ENCODE results near the gene BNC2. TPM values are rescaled to one million over a fixed set of nuclear protein-coding genes. Genes with fewer than 3 reads are reported as not detected.

BNC2 gene
- total RNA-seq, 1 donor from 2014 or later: 15.2 TPM

GRCh38 chr9:16619914-16620520 lies 250.5 kb downstream of the BNC2 start:
- Mint-ChIP-seq H3K36me3 (ENCODE audit: unreplicated experiment) (no peaks in the 10 kb centered on the region), H3K4me1 (ENCODE audit: low read depth, unreplicated experiment) (peaks cover 29% of the 10 kb centered on the region), H3K9me3 (ENCODE audit: unreplicated experiment) (no peaks in the 10 kb centered on the region), H3K27ac (ENCODE audit: unreplicated experiment) (peak overlapping the region; percentile 4), H3K27me3 (ENCODE audit: unreplicated experiment) (no peaks in the 10 kb centered on the region), H3K4me3 (ENCODE audit: unreplicated experiment) (no peak overlapping the region)
- DNase-seq: no peak
- no peak for TF ChIP-seq CTCF (IDR thresholded peaks at IDR 0.05; ENCODE audit: partially characterized antibody, unreplicated experiment)

- no peaks in the 10 kb centered on the region for H3K36me3 Mint-ChIP-seq (ENCODE audit: unreplicated experiment)
- no peak overlapping the region for H3K27ac Mint-ChIP-seq (ENCODE audit: unreplicated experiment)
- peaks cover 23% of the 10 kb centered on the region for H3K4me1 Mint-ChIP-seq (ENCODE audit: low read depth, unreplicated experiment)
- no peaks in the 10 kb centered on the region for H3K27me3 Mint-ChIP-seq (ENCODE audit: unreplicated experiment)
- DNase-seq: no peak
- no peaks in the 10 kb centered on the region for H3K9me3 Mint-ChIP-seq (ENCODE audit: unreplicated experiment)
- no peak for TF ChIP-seq CTCF (IDR thresholded peaks at IDR 0.05; ENCODE audit: partially characterized antibody, unreplicated experiment)
- no peak overlapping the region for H3K4me3 Mint-ChIP-seq (ENCODE audit: unreplicated experiment)
Measured at GRCh38 chr9:16619402-16619801, 251.1 kb downstream of the BNC2 start.

- no peak for TF ChIP-seq CTCF (IDR thresholded peaks at IDR 0.05; ENCODE audit: partially characterized antibody, unreplicated experiment)
- Mint-ChIP-seq H3K27me3 (ENCODE audit: unreplicated experiment) (no peaks in the 10 kb centered on the region), H3K4me3 (ENCODE audit: unreplicated experiment) (no peak overlapping the region), H3K36me3 (ENCODE audit: unreplicated experiment) (no peaks in the 10 kb centered on the region), H3K27ac (ENCODE audit: unreplicated experiment) (no peak overlapping the region), H3K4me1 (ENCODE audit: low read depth, unreplicated experiment) (peaks cover 23% of the 10 kb centered on the region), H3K9me3 (ENCODE audit: unreplicated experiment) (no peaks in the 10 kb centered on the region)
- no peak for DNase-seq
Measured at GRCh38 chr9:16618524-16618923, 251.9 kb downstream of the BNC2 start.

- no peak for DNase-seq
- Mint-ChIP-seq H3K27me3 (ENCODE audit: unreplicated experiment) (no peaks in the 10 kb centered on the region), H3K4me1 (ENCODE audit: low read depth, unreplicated experiment) (peaks cover 24% of the 10 kb centered on the region), H3K4me3 (ENCODE audit: unreplicated experiment) (no peak overlapping the region), H3K9me3 (ENCODE audit: unreplicated experiment) (no peaks in the 10 kb centered on the region), H3K27ac (ENCODE audit: unreplicated experiment) (no peak overlapping the region), H3K36me3 (ENCODE audit: unreplicated experiment) (no peaks in the 10 kb centered on the region)
- TF ChIP-seq CTCF (IDR thresholded peaks at IDR 0.05; ENCODE audit: partially characterized antibody, unreplicated experiment): no peak
Measured at GRCh38 chr9:16616686-16617085, 253.8 kb downstream of the BNC2 start.

- Mint-ChIP-seq H3K4me1 (ENCODE audit: low read depth, unreplicated experiment) (peaks cover 25% of the 10 kb centered on the region), H3K9me3 (ENCODE audit: unreplicated experiment) (no peaks in the 10 kb centered on the region), H3K27ac (ENCODE audit: unreplicated experiment) (no peak overlapping the region), H3K27me3 (ENCODE audit: unreplicated experiment) (no peaks in the 10 kb centered on the region), H3K36me3 (ENCODE audit: unreplicated experiment) (no peaks in the 10 kb centered on the region), H3K4me3 (ENCODE audit: unreplicated experiment) (no peak overlapping the region)
- DNase-seq: no peak
- TF ChIP-seq CTCF (IDR thresholded peaks at IDR 0.05; ENCODE audit: partially characterized antibody, unreplicated experiment): no peak
Measured at GRCh38 chr9:16615451-16615850, 255.0 kb downstream of the BNC2 start.
